ENCODE data around the gene TSPAN8.

GRCh38 chr12:71135812-71136176 lies 22.0 kb downstream of the TSPAN8 start:
- TF ChIP-seq EZH2phosphoT487 (IDR thresholded peaks at IDR 0.05) (no peak), CTCF (IDR thresholded peaks at IDR 0.05) (no peak), EZH2 (IDR thresholded peaks at IDR 0.05) (no peak)
